Brain microvascular endothelial cell (primary cell): Measurements from ENCODE around the gene AK9.
"Not testable (repeated sequence)": the region's sequence is repeated elsewhere in the genome, so short reads cannot be mapped to it uniquely, and the experiment has no call there.

ENCODE experiments used
- DNase-seq: peaks from one replicate; pipeline ENCODE4 v3.0.0-alpha.2; 2020
- H3K27ac ChIP-seq: fragments of 250-450 bp; sonication (Bioruptor Pico); 2 replicates; pipeline ENCODE4 v1.5.1; 2020; ENCODE audit warnings: mild to moderate bottlenecking, moderate library complexity
- H3K27me3 ChIP-seq: fragments of 250-450 bp; sonication (Bioruptor Pico); replicated peaks from 2 replicates; pipeline ENCODE4 v1.5.1; 2020; ENCODE audit warnings: mild to moderate bottlenecking
- H3K36me3 ChIP-seq: fragments of 250-450 bp; sonication (Bioruptor Pico); replicated peaks from 2 replicates; pipeline ENCODE4 v1.5.1; 2020; ENCODE audit warnings: mild to moderate bottlenecking
- H3K4me3 ChIP-seq: 2 replicates; pipeline ENCODE4 v1.5.1; 2011; ENCODE audit warnings: low read depth, mild to moderate bottlenecking, control low read depth, low read length, moderate library complexity
- CTCF ChIP-seq: IDR thresholded peaks from 2 replicates; pipeline ENCODE4 v1.5.1; 2011; ENCODE audit warnings: low read depth, mild to moderate bottlenecking, moderate library complexity, low read length, control low read depth, inconsistent platforms; ENCODE audit errors: missing control alignments
- in situ Hi-C: cut with HindIII; loops from 2 replicates; pipeline ENCODE4 v1.10.0; 2017; ENCODE audit warnings: low sequenced_read_pairs, low pct_ligation_motif_present

AK9 gene

GRCh38 chr6:109461733-109462526 lies 229.1 kb downstream of the AK9 start:
- no peak for TF ChIP-seq CTCF
- Histone ChIP-seq H3K27me3 (no peaks in the 10 kb centered on the region), H3K27ac (no peak overlapping the region), H3K4me3 (no peak overlapping the region), H3K36me3 (peaks cover 27% of the 10 kb centered on the region)
- in situ Hi-C loops: no loop called here
- no peak for DNase-seq

GRCh38 chr6:109461205-109461604 lies 229.8 kb downstream of the AK9 start:
- H3K27me3 ChIP-seq, DNase-seq, H3K4me3 ChIP-seq, in situ Hi-C loops, H3K27ac ChIP-seq: not testable (repeated sequence)
- H3K36me3 ChIP-seq: peaks cover 27% of the 10 kb centered on the region

GRCh38 chr6:109460161-109460829 lies 230.7 kb downstream of the AK9 start:
- TF ChIP-seq CTCF: no peak
- in situ Hi-C loops: no loop called here
- DNase-seq: no peak
- Histone ChIP-seq H3K27me3 (no peaks in the 10 kb centered on the region), H3K4me3 (no peak overlapping the region), H3K36me3 (peaks cover 18% of the 10 kb centered on the region), H3K27ac (no peak overlapping the region)

- TF ChIP-seq CTCF: no peak
- no peak overlapping the region for H3K27ac ChIP-seq
- no peak for DNase-seq
- in situ Hi-C loops: no loop called here
- H3K4me3 ChIP-seq: no peak overlapping the region
- peaks cover 10% of the 10 kb centered on the region for H3K36me3 ChIP-seq
- no peaks in the 10 kb centered on the region for H3K27me3 ChIP-seq
These were observed 232.0 kb downstream of the AK9 start for GRCh38 chr6:109458774-109459531.

GRCh38 chr6:109457562-109457996 lies 233.4 kb downstream of the AK9 start:
- H3K4me3 ChIP-seq: no peak overlapping the region
- no peak for DNase-seq
- in situ Hi-C loops: no loop called here
- no peaks in the 10 kb centered on the region for H3K27me3 ChIP-seq
- H3K27ac ChIP-seq: no peak overlapping the region
- H3K36me3 ChIP-seq: peaks cover 15% of the 10 kb centered on the region
- TF ChIP-seq CTCF: no peak
